ENCODE measurements around the gene PTAFR.

Gene PTAFR

DNA sequence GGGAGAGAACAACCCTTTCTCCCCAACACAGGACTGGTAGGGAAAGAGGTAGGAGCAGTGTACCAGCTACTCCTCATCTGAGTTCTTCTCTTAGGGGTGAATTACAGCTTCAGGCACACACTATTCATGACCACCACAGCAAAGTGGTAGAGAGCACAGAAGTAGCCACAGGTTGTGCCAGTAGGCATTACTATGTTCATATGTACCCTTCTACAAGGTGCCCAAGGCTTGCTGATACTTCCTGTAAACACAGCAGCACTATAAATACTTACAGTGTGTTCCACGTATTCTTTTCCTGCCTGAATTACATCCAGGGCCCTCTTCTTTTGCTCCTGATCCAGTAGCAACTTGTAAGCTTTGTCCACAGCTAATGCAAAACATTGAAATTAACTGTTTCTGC is 33.2 kb upstream of the PTAFR start:
- Histone ChIP-seq H3K4me1 (ENCODE audit: control insufficient read depth, insufficient read depth, low read length) (no peaks in the 10 kb centered on the region), H3K9me3 (ENCODE audit: control insufficient read depth, insufficient read depth, low read depth, low read length) (no peaks in the 10 kb centered on the region), H3K27ac (ENCODE audit: extremely low read depth, low read depth, low read length) (no peak overlapping the region), H3K4me3 (ENCODE audit: low read depth, low read length) (no peak overlapping the region), H3K36me3 (ENCODE audit: control insufficient read depth in 2 of 2, insufficient read depth in 1 of 2, low read length in 2 of 2) (peaks cover 48 to 87% of the 10 kb centered on the region in 2 experiments)
- TF ChIP-seq ZNF394 (tag by site-specific recombination; IDR thresholded peaks at IDR 0.05; ENCODE audit: borderline replicate concordance) (peak; percentile 70; the same call in 1 of the 2 replicates), ZNF211 (tag by site-specific recombination; IDR thresholded peaks at IDR 0.05; ENCODE audit: low read depth) (no peak), ZSCAN30 (tag by site-specific recombination; IDR thresholded peaks at IDR 0.05) (no peak)
- TF ChIP-seq, protein P1, sequence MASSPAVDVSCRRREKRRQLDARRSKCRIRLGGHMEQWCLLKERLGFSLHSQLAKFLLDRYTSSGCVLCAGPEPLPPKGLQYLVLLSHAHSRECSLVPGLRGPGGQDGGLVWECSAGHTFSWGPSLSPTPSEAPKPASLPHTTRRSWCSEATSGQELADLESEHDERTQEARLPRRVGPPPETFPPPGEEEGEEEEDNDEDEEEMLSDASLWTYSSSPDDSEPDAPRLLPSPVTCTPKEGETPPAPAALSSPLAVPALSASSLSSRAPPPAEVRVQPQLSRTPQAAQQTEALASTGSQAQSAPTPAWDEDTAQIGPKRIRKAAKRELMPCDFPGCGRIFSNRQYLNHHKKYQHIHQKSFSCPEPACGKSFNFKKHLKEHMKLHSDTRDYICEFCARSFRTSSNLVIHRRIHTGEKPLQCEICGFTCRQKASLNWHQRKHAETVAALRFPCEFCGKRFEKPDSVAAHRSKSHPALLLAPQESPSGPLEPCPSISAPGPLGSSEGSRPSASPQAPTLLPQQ (tag by site-specific recombination; IDR thresholded peaks at IDR 0.05), result no peak
- ChIA-PET CTCF (interaction anchor here (0.5 to 3.9 kb wide), 18 partner anchors 10 to 395 kb away, joined by 3 to 90 read pairs (median 4); partner anchors contain the start of genes ATP5IF1 and EYA3), POLR2A (interaction anchor here (1.0 kb wide), 1 partner anchor 26 kb away, joined by 3 read pairs; the partner anchor contains the start of gene ATP5IF1)

DNA sequence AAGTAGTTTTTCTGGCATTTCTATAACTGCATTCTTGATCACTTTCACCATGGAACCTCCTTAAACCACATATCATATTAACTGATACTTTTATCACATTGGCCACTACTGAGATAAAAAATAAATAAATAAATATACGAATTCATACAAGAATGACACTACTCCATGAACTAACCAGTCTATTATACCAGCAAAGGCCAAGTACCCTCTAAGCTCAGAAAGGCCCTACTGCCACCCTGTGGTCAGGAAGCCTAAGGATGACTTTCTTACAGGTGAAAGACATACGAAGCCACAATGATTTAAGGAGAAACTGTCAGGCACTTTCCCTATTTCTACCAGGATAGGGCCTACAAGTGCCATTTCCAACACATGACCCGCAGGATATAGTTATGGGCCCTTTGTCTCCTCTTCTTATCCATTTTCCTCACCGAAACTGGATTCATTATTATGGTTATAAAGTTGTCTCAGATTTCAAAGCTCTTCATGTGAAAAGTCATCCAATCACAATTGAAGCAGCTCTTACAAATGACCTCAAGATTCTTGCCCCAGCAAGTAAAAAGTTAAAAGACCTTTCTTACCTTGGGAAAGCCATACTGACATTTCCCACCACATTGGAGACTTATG is 32.4 kb upstream of the PTAFR start:
- Histone ChIP-seq H3K36me3 (ENCODE audit: control insufficient read depth in 2 of 2, insufficient read depth in 1 of 2, low read length in 2 of 2) (peaks cover 51 to 89% of the 10 kb centered on the region in 2 experiments), H3K4me3 (ENCODE audit: low read depth, low read length) (no peak overlapping the region), H3K4me1 (ENCODE audit: control insufficient read depth, insufficient read depth, low read length) (no peaks in the 10 kb centered on the region), H3K9me3 (ENCODE audit: control insufficient read depth, insufficient read depth, low read depth, low read length) (no peaks in the 10 kb centered on the region), H3K27ac (ENCODE audit: extremely low read depth, low read depth, low read length) (no peak overlapping the region)
- CTCF ChIA-PET, result interaction anchor here (0.5 to 3.9 kb wide), 24 partner anchors 9 to 989 kb away, joined by 3 to 90 read pairs (median 3); partner anchors contain the start of genes ATP5IF1 and EYA3
- TF ChIP-seq ZNF558 (tag by site-specific recombination; IDR thresholded peaks at IDR 0.05), result no peak
- peak; percentile 64; the same call in 1 of the 2 replicates for TF ChIP-seq ZNF660 (tag by site-specific recombination; IDR thresholded peaks at IDR 0.05)
- TF ChIP-seq SCRT2 (tag by site-specific recombination; IDR thresholded peaks at IDR 0.05), result peak; percentile 47
- TF ChIP-seq BCL11A (tag by site-specific recombination; IDR thresholded peaks at IDR 0.05; ENCODE audit: low read depth), result no peak
- TF ChIP-seq ZNF10 (tag by site-specific recombination; IDR thresholded peaks at IDR 0.05), result no peak
- peak; percentile 43; the same call in 1 of the 2 replicates for TF ChIP-seq SCRT1 (tag by site-specific recombination; IDR thresholded peaks at IDR 0.05; ENCODE audit: borderline replicate concordance)
- TF ChIP-seq REPIN1 (tag by site-specific recombination; IDR thresholded peaks at IDR 0.05; ENCODE audit: low read depth), result peak; percentile 34; the same call in 1 of the 2 replicates
- TF ChIP-seq KLF7 (tag by site-specific recombination; IDR thresholded peaks at IDR 0.05; ENCODE audit: borderline replicate concordance), result no peak
- TF ChIP-seq ZNF654 (tag by site-specific recombination; IDR thresholded peaks at IDR 0.05; ENCODE audit: low read depth), result peak; percentile 74
- TF ChIP-seq, protein P2, sequence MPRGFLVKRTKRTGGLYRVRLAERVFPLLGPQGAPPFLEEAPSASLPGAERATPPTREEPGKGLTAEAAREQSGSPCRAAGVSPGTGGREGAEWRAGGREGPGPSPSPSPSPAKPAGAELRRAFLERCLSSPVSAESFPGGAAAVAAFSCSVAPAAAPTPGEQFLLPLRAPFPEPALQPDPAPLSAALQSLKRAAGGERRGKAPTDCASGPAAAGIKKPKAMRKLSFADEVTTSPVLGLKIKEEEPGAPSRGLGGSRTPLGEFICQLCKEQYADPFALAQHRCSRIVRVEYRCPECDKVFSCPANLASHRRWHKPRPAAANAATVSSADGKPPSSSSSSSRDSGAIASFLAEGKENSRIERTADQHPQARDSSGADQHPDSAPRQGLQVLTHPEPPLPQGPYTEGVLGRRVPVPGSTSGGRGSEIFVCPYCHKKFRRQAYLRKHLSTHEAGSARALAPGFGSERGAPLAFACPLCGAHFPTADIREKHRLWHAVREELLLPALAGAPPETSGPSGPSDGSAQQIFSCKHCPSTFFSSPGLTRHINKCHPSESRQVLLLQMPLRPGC (tag by site-specific recombination; IDR thresholded peaks at IDR 0.05), result no peak
- peak; percentile 96 for TF ChIP-seq PRDM1 (tag by site-specific recombination; IDR thresholded peaks at IDR 0.05)
- TF ChIP-seq, protein P3, sequence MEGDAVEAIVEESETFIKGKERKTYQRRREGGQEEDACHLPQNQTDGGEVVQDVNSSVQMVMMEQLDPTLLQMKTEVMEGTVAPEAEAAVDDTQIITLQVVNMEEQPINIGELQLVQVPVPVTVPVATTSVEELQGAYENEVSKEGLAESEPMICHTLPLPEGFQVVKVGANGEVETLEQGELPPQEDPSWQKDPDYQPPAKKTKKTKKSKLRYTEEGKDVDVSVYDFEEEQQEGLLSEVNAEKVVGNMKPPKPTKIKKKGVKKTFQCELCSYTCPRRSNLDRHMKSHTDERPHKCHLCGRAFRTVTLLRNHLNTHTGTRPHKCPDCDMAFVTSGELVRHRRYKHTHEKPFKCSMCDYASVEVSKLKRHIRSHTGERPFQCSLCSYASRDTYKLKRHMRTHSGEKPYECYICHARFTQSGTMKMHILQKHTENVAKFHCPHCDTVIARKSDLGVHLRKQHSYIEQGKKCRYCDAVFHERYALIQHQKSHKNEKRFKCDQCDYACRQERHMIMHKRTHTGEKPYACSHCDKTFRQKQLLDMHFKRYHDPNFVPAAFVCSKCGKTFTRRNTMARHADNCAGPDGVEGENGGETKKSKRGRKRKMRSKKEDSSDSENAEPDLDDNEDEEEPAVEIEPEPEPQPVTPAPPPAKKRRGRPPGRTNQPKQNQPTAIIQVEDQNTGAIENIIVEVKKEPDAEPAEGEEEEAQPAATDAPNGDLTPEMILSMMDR (tag by site-specific recombination; IDR thresholded peaks at IDR 0.05), result 0 out of 2 replicates have a peak, but pooled peaks have one; percentile 28
- no peak for TF ChIP-seq ZNF776 (tag by site-specific recombination; IDR thresholded peaks at IDR 0.05; ENCODE audit: borderline replicate concordance)
- POLR2A ChIA-PET, result interaction anchor here (0.6 to 1.5 kb wide), 5 partner anchors 27 to 352 kb away, joined by 3 to 5 read pairs (median 4); partner anchors contain the start of genes ATP5IF1 and EYA3

All from HEK293 (cell line).